Measurements from ENCODE around the gene PI16.

DNA sequence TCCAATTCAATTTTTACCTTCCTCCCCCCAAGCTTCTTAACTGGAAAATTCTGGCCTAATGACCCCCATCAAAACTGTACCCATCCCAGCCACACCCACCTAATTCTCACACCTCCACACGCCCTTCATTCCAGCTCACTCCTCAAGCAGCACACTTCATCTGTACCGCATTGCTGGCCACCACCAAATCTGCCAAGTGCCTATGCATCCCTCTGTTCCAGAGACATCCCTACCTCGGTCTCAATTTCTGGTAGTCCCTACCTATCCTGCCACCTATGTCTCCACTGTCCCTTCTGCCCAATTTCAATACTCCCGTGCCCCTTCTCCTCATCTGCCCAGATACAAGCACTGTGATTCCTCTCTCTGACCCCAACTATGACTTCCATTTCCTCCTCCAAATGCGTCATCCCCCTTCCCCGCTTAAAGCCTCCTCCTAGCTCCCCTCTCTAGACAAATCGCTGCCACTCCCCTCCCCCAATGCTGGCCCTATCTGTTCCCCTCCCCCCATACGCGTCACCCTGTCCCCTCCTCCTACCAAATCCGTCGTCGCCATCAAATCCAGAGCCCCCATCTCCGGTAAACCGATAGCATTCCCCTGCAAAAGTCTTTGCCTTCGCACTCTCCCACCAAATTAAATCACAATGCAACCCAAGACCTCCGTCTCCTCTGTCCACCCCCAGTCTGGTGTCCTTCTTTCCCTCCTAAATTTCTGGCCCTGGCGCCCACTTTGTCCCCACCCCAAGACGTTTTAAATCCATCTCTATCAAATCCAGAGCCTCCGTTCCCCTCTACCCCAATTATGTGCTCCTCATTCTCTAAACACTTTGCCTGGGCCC, 30.3 kb downstream of the PI16 start:
- TF ChIP-seq EZH2 (IDR thresholded peaks at IDR 0.05; ENCODE audit: insufficient read depth, poor library complexity, severe bottlenecking) (no peak), EZH2phosphoT487 (IDR thresholded peaks at IDR 0.05; ENCODE audit: insufficient read depth, low read depth) (no peak)

Measured in GM23248 (cell line).